ENCODE measurements around the gene SLCO2B1. TPM values are rescaled to one million over a fixed set of nuclear protein-coding genes. Genes with fewer than 3 reads are reported as not detected.

The SLCO2B1 gene
- total RNA-seq, 4 donors from 2014 or later, result 72.9 to 165 (median 111) TPM

DNA sequence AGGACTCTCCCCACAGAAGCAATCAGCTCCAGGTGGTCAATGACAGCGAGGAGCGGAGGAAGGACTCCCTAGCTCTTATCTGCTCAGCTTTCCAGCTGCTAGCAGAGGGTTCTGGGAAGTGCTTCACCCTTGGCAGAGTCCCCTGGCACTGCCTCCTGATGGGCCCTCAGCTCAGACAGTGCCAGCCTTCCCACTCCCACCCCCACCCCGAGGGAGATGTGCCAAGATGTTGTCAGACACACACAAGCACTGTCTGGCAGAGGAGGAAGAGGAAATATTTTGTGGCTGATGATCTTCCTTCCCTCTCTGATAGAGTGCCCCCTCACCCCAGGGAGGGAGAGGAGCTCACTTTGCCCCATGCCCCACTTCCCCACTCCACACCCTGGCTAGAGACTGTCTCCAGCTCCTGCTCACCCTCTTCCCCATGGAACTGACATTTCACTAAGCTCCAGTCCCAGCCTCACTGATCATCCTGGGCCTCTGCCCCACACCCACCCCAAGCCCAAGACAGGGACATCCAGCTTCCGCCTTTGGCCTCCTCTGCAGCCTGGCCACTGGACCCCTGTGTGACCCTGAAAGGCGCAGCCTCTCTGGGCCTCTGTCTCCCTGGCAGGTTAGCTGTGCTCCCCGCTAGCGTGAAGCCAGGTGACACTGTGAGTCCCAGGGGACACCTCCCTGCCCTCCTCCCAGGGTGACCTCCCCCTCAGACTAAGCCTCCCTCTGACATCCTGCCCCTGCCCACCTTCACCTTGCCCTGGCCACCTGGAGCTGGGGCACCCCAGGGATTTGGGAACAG lies 44.5 kb downstream of the SLCO2B1 start:
- WGBS, 2 donors (ENCODE audit: low coverage in 1 of 2), result 64% methylated on average over 7 of the region's 7 CpGs; no CpG with 5 or more reads in 1 of the 2 donors
- peak; percentile 22 for DNase-seq
- Histone ChIP-seq H3K4me1 (peaks cover 0 to 26% (median 2%) of the 10 kb centered on the region in 4 donors), H3K27me3 (no peaks in the 10 kb centered on the region), H3K27ac (no peak overlapping the region), H3K9me3 (no peaks in the 10 kb centered on the region), H3K36me3 (no peaks in the 10 kb centered on the region), H3K4me3 (no peak overlapping the region)
- intact Hi-C loops (cut with DNase I; ENCODE audit: low total_unique reads) (no loop called here), in situ Hi-C loops (cut with MboI; ENCODE audit: low pct_ligation_motif_present in 1 of 4, low pct_unique_long_range_greater_than_20kb in 1 of 4, low sequenced_read_pairs in 3 of 4) (no loop called here)
- TF ChIP-seq, protein P1, sequence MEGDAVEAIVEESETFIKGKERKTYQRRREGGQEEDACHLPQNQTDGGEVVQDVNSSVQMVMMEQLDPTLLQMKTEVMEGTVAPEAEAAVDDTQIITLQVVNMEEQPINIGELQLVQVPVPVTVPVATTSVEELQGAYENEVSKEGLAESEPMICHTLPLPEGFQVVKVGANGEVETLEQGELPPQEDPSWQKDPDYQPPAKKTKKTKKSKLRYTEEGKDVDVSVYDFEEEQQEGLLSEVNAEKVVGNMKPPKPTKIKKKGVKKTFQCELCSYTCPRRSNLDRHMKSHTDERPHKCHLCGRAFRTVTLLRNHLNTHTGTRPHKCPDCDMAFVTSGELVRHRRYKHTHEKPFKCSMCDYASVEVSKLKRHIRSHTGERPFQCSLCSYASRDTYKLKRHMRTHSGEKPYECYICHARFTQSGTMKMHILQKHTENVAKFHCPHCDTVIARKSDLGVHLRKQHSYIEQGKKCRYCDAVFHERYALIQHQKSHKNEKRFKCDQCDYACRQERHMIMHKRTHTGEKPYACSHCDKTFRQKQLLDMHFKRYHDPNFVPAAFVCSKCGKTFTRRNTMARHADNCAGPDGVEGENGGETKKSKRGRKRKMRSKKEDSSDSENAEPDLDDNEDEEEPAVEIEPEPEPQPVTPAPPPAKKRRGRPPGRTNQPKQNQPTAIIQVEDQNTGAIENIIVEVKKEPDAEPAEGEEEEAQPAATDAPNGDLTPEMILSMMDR (IDR thresholded peaks at IDR 0.05), result no peak
- TF ChIP-seq POLR2AphosphoS5 (IDR thresholded peaks at IDR 0.05), result no peak
- no peak for TF ChIP-seq EP300 (IDR thresholded peaks at IDR 0.05; ENCODE audit: low read depth)
- no peak for TF ChIP-seq POLR2A (IDR thresholded peaks at IDR 0.05)

DNA sequence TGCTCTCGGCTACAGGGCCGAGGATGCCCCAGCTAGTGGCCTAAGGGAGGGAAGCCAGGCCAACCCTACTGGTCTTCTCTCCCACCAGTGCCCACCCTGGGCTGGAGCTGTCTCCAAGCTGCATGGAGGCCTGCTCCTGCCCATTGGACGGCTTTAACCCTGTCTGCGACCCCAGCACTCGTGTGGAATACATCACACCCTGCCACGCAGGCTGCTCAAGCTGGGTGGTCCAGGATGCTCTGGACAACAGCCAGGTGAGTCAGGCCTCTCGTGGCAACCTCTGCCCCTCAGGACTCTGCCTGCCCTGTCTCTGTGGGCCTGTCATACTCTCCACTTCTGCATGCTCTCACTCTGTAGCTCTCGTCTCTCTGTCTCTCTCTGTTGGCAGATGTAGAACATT lies 45.5 kb downstream of the SLCO2B1 start:
- Histone ChIP-seq H3K27me3 (no peaks in the 10 kb centered on the region), H3K9me3 (no peaks in the 10 kb centered on the region), H3K4me1 (peaks cover 0 to 15% (median 2%) of the 10 kb centered on the region in 4 donors), H3K4me3 (no peak overlapping the region), H3K36me3 (no peaks in the 10 kb centered on the region), H3K27ac (no peak overlapping the region)
- TF ChIP-seq, protein P1 (IDR thresholded peaks at IDR 0.05), result no peak
- TF ChIP-seq EP300 (IDR thresholded peaks at IDR 0.05; ENCODE audit: low read depth) (no peak), POLR2AphosphoS5 (IDR thresholded peaks at IDR 0.05) (no peak), POLR2A (IDR thresholded peaks at IDR 0.05) (no peak)
- 68% methylated on average over 6 of the region's 8 CpGs; no CpG with 5 or more reads in 1 of the 2 donors for WGBS, 2 donors (ENCODE audit: low coverage in 1 of 2)
- intact Hi-C loops (cut with DNase I; ENCODE audit: low total_unique reads) (no loop called here), in situ Hi-C loops (cut with MboI; ENCODE audit: low pct_ligation_motif_present in 1 of 4, low pct_unique_long_range_greater_than_20kb in 1 of 4, low sequenced_read_pairs in 3 of 4) (no loop called here)
- DNase-seq, result no peak

DNA sequence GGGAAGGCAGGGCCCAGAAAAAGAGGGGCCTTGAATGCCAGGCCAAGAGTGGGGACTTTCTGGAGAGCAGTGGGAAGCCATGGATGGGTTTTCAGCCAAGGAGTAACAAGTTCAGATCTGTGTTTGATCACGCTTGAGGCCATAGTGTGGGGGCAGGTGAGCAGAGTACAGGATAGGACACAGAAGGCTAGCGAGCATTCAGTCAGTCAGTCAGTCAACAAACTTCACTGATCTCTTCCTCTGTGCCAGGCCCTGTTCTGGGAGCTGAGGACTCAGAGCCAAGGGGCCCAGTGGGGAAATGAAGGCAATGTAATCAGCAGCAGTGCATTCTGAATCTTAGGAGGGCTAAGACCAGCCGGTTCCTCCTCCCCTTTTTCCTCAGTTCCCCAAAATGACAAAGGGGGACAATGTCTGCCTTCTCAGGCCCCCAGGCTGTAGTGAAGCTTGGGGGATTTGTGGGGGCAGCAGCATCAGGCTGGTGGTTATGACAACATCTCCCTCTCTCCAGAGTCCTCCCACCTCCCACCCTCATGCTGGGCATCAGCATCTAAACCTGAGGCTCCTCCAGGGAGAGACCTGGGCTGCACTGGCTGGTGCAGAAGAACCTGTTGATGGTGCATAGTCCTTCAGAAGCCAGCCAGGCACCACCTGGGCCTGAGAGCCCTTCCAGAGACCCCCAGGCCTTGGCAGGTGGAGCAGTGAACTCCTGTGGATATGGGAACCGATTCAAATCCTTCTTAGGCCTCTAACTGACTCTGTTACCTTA lies 46.8 kb downstream of the SLCO2B1 start:
- Histone ChIP-seq H3K9me3 (no peaks in the 10 kb centered on the region), H3K4me1 (peaks cover 0 to 10% (median 2%) of the 10 kb centered on the region in 4 donors), H3K4me3 (no peak overlapping the region), H3K36me3 (no peaks in the 10 kb centered on the region), H3K27ac (no peak overlapping the region), H3K27me3 (no peaks in the 10 kb centered on the region)
- in situ Hi-C loops (cut with MboI; ENCODE audit: low pct_ligation_motif_present in 1 of 4, low pct_unique_long_range_greater_than_20kb in 1 of 4, low sequenced_read_pairs in 3 of 4) (no loop called here), intact Hi-C loops (cut with DNase I; ENCODE audit: low total_unique reads) (no loop called here)
- TF ChIP-seq POLR2A (IDR thresholded peaks at IDR 0.05) (no peak), POLR2AphosphoS5 (IDR thresholded peaks at IDR 0.05) (no peak), EP300 (IDR thresholded peaks at IDR 0.05; ENCODE audit: low read depth) (no peak)
- TF ChIP-seq, protein P1 (IDR thresholded peaks at IDR 0.05), result no peak
- DNase-seq, result no peak
- WGBS, 2 donors (ENCODE audit: low coverage in 1 of 2), result 83 to 100% methylated on average over 1 to 4 of the region's 4 CpGs

DNA sequence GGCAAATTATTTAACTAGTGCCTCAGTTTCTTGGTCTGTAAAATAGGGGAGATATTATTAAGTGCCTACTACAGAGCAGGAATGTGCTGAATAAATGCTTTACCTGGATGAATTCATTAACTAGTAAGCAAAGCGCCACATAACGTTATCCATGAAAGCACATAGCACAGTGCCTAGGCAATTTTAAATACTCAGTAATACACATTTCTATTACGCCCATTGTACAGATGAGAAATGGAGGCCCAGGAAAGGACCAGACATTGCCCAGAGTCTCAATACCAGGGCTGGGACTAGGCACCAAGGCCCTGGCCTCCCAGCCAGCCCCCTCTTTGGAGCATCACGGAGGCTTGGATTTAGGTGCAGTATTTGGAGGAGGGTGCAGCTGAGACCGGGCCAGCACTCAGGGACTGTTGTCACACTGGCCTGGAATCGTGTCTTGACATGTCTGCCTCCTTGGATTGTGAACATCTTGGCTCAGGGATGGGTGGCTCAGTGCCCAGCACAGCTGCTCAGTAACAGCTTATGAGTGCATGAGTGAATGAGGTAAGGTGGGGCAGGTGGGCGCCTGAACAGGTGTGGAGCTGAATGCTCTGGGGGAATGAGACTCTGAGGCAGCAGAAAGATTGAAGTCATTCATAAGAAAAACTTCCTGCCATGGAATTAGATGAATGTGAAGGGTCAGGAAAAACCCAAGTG lies 47.5 kb downstream of the SLCO2B1 start:
- in situ Hi-C loops (cut with MboI; ENCODE audit: low pct_ligation_motif_present in 1 of 4, low pct_unique_long_range_greater_than_20kb in 1 of 4, low sequenced_read_pairs in 3 of 4) (no loop called here), intact Hi-C loops (cut with DNase I; ENCODE audit: low total_unique reads) (no loop called here)
- TF ChIP-seq EP300 (IDR thresholded peaks at IDR 0.05; ENCODE audit: low read depth) (no peak), POLR2AphosphoS5 (IDR thresholded peaks at IDR 0.05) (no peak), POLR2A (IDR thresholded peaks at IDR 0.05) (no peak)
- TF ChIP-seq, protein P1 (IDR thresholded peaks at IDR 0.05), result no peak

More for the DNA sequence above, 47.5 kb downstream of the SLCO2B1 start:
- no peaks in the 10 kb centered on the region for H3K9me3 ChIP-seq
- H3K36me3 ChIP-seq, result no peaks in the 10 kb centered on the region
- WGBS, 2 donors (ENCODE audit: low coverage in 1 of 2), result 75% methylated on average over 5 of the region's 7 CpGs; no CpG with 5 or more reads in 1 of the 2 donors
- peaks cover 0 to 10% (median 2%) of the 10 kb centered on the region in 4 donors for H3K4me1 ChIP-seq
- no peak overlapping the region for H3K4me3 ChIP-seq
- H3K27me3 ChIP-seq, result no peaks in the 10 kb centered on the region
- DNase-seq, result no peak
- no peak overlapping the region for H3K27ac ChIP-seq

All from transverse colon (tissue), 4 donors.